GM12801 (cell line): ENCODE results near the gene VBP1.

Experiments
- CTCF ChIP-seq: IDR thresholded peaks from one replicate; pipeline ENCODE4 v1.5.1; 2011; ENCODE audit warnings: control low read depth; ENCODE audit not compliant: insufficient read length; ENCODE audit errors: extremely low read depth

The VBP1 gene

GRCh38 chrX:155216179-155216939, at the start of gene VBP1:
TSS of gene VBP1 (plus strand) at chrX:155216460. CDS start at chrX:155216483, 23 bp downstream.
- TF ChIP-seq CTCF, result no peak

- no peak for TF ChIP-seq CTCF
These were observed 46.4 kb upstream of the VBP1 start for GRCh38 chrX:155169881-155170280.

- no peak for TF ChIP-seq CTCF
These were observed 36.8 kb upstream of the VBP1 start for GRCh38 chrX:155179346-155179997.

GRCh38 chrX:155188786-155189185, 27.5 kb upstream of the VBP1 start:
- no peak for TF ChIP-seq CTCF

GRCh38 chrX:155211208-155211607, 5.1 kb upstream of the VBP1 start:
- no peak for TF ChIP-seq CTCF

- TF ChIP-seq CTCF, result no peak
These were observed 2.5 kb upstream of the VBP1 start for GRCh38 chrX:155213731-155214130.

GRCh38 chrX:155215443-155216178, 649 bp upstream of the VBP1 start:
- no peak for TF ChIP-seq CTCF
